Peyer's patch (tissue), 4 donors: ENCODE results near the gene PDE6A.

Experiments
- POLR2A ChIP-seq, 2 donors: fragments of 450-650 bp; IDR thresholded peaks; one replicate each; pipeline ENCODE4 v1.5.1; 2017; ENCODE audit warnings: antibody characterized with exemption in 2 of 2, mild to moderate bottlenecking in 2 of 2, moderate library complexity in 2 of 2
- TF ChIP-seq, protein P1 (sequence below), 6 experiments: fragments of 450-650 bp in 4 of 6; fragments of 200-600 bp in 2 of 6; sonication (generic) in 1 of 6; IDR thresholded peaks; one replicate each; pipeline ENCODE4 v1.5.1; 2017 to 2019; ENCODE audit warnings: antibody characterized with exemption in 6 of 6, mild to moderate bottlenecking in 3 of 6, moderate library complexity in 1 of 6

DNA sequence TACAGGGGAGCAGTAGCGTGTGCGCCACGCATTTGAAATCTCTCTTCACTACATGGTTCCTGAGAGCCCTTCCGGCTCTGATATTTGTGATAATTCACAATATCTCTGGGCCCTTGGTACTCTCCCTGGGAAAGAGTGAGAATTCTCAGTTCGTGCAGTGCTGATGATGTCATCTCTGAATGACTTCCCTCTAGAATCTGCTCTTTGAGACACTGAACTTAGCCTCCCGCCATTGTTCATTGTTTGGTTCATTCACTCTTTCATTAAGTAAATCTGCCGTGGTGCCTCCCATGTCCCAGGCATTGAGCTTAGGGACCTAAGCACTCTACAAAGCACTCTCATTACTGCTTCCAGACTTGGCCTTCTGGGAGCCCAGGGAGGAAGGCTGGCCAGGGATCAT is 120.5 kb downstream of the PDE6A start:
- TF ChIP-seq, protein P1, sequence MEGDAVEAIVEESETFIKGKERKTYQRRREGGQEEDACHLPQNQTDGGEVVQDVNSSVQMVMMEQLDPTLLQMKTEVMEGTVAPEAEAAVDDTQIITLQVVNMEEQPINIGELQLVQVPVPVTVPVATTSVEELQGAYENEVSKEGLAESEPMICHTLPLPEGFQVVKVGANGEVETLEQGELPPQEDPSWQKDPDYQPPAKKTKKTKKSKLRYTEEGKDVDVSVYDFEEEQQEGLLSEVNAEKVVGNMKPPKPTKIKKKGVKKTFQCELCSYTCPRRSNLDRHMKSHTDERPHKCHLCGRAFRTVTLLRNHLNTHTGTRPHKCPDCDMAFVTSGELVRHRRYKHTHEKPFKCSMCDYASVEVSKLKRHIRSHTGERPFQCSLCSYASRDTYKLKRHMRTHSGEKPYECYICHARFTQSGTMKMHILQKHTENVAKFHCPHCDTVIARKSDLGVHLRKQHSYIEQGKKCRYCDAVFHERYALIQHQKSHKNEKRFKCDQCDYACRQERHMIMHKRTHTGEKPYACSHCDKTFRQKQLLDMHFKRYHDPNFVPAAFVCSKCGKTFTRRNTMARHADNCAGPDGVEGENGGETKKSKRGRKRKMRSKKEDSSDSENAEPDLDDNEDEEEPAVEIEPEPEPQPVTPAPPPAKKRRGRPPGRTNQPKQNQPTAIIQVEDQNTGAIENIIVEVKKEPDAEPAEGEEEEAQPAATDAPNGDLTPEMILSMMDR (IDR thresholded peaks at IDR 0.05): no peak
- no peak for TF ChIP-seq POLR2A (IDR thresholded peaks at IDR 0.05)
